ENCODE measurements around the gene FOXP1. TPM values are rescaled to one million over a fixed set of nuclear protein-coding genes. Genes with fewer than 3 reads are reported as not detected.

The FOXP1 gene
- total and polyA plus RNA-seq, 2 of the 13 experiments (the other 11 are each of a cell fraction or from before 2014, with no cell fraction given): 40.4 to 59.0 TPM

DNA sequence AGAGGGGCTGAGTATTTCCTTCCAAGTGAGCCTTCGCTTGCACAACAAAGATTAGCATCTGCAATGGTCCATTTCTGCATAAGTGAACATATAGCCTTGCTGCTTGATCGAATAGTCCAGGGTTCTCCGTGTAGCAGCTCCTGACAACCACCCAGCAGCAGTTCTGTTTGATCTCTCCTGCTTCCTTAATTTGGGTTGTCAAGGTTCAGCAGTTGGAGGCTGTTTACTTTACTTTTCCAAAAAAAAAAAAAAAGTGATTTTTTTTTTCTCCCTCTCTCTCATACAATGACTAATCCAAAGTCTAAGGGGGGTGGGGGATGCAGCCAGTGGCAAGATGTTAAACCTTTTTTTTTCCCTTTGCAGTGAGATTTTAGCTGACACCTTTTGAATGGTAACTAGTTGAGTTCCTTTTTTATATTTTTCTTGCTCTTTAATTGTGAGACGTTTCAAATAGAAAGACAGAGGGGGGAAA, 3.6 kb downstream of the FOXP1 start (continued):
- TF ChIP-seq SOX13 (IDR thresholded peaks at IDR 0.05): peak; percentile 58; the same call in 1 of the 2 replicates
- TF ChIP-seq SOX13 (CRISPR knock-in tag; conservative IDR thresholded peaks at IDR 0.05 in 1 of 2, IDR thresholded peaks at IDR 0.05 in 1 of 2): peak in 1 of 2 experiments; percentile 73; a peak in 2 of 4 replicates
- no peak for TF ChIP-seq BRCA1 (CRISPR knock-in tag; IDR thresholded peaks at IDR 0.05)
- no peak for TF ChIP-seq BORCS8-MEF2B (CRISPR knock-in tag; IDR thresholded peaks at IDR 0.05)
- TF ChIP-seq CEBPG (CRISPR knock-in tag; IDR thresholded peaks at IDR 0.05): peak; percentile 63
- no peak for TF ChIP-seq POLR2AphosphoS2 (IDR thresholded peaks at IDR 0.05; ENCODE audit: low read depth, low read length)
- no peak for TF ChIP-seq NR2F1 (CRISPR knock-in tag; IDR thresholded peaks at IDR 0.05)
- no peak for TF ChIP-seq BRF2 (CRISPR knock-in tag; IDR thresholded peaks at IDR 0.05)
- no peak for TF ChIP-seq ZNF709 (CRISPR knock-in tag; IDR thresholded peaks at IDR 0.05)
- TF ChIP-seq ZBTB39 (CRISPR knock-in tag; IDR thresholded peaks at IDR 0.05): no peak
- TF ChIP-seq ZNF367 (CRISPR knock-in tag; IDR thresholded peaks at IDR 0.05; ENCODE audit: borderline replicate concordance): no peak
- TF ChIP-seq PBX2 (CRISPR knock-in tag; IDR thresholded peaks at IDR 0.05): no peak
- TF ChIP-seq EEA1 (CRISPR knock-in tag; IDR thresholded peaks at IDR 0.05; ENCODE audit: borderline replicate concordance): no peak
- no peak for TF ChIP-seq ZNF784 (CRISPR knock-in tag; IDR thresholded peaks at IDR 0.05; ENCODE audit: borderline replicate concordance)
- no peak for TF ChIP-seq HNRNPH1 (optimal IDR thresholded peaks at IDR 0.05; ENCODE audit: low read depth, low read length)
- TF ChIP-seq, protein P1, sequence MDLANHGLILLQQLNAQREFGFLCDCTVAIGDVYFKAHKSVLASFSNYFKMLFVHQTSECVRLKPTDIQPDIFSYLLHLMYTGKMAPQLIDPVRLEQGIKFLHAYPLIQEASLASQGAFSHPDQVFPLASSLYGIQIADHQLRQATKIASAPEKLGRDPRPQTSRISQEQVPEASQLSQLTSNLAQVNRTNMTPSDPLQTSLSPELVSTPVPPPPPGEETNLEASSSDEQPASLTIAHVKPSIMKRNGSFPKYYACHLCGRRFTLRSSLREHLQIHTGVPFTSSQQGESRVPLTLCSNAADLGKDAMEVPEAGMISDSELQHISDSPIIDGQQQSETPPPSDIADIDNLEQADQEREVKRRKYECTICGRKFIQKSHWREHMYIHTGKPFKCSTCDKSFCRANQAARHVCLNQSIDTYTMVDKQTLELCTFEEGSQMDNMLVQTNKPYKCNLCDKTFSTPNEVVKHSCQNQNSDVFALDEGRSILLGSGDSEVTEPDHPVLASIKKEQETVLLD (CRISPR knock-in tag; IDR thresholded peaks at IDR 0.05; ENCODE audit: low read depth): no peak
- TF ChIP-seq TBL1XR1 (IDR thresholded peaks at IDR 0.05; ENCODE audit: borderline replicate concordance, low read length, partially characterized antibody): no peak
- TF ChIP-seq, protein P2, sequence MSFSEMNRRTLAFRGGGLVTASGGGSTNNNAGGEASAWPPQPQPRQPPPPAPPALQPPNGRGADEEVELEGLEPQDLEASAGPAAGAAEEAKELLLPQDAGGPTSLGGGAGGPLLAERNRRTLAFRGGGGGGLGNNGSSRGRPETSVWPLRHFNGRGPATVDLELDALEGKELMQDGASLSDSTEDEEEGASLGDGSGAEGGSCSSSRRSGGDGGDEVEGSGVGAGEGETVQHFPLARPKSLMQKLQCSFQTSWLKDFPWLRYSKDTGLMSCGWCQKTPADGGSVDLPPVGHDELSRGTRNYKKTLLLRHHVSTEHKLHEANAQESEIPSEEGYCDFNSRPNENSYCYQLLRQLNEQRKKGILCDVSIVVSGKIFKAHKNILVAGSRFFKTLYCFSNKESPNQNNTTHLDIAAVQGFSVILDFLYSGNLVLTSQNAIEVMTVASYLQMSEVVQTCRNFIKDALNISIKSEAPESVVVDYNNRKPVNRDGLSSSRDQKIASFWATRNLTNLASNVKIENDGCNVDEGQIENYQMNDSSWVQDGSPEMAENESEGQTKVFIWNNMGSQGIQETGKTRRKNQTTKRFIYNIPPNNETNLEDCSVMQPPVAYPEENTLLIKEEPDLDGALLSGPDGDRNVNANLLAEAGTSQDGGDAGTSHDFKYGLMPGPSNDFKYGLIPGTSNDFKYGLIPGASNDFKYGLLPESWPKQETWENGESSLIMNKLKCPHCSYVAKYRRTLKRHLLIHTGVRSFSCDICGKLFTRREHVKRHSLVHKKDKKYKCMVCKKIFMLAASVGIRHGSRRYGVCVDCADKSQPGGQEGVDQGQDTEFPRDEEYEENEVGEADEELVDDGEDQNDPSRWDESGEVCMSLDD (CRISPR knock-in tag; IDR thresholded peaks at IDR 0.05; ENCODE audit: borderline replicate concordance): no peak
- no peak for TF ChIP-seq HMG20B (CRISPR knock-in tag; conservative IDR thresholded peaks at IDR 0.05)
- TF ChIP-seq GPN1 (CRISPR knock-in tag; IDR thresholded peaks at IDR 0.05; ENCODE audit: borderline replicate concordance): no peak
- TF ChIP-seq NR1H2 (CRISPR knock-in tag; IDR thresholded peaks at IDR 0.05; ENCODE audit: borderline replicate concordance, low read depth): no peak
